NCI-H748 treated with DMSO at 0.1 percent for 48 hours (cell line): ENCODE data around the gene NLRP6.
A peak's percentile ranks its signal among the peaks of the same experiment; 100 is the strongest.
"Not testable (repeated sequence)": the region's sequence is repeated elsewhere in the genome, so short reads cannot be mapped to it uniquely, and the experiment has no call there.

ENCODE experiments used
- DNase-seq: peaks from one replicate; lab custom pipeline; 2025; lab: John Stamatoyannopoulos, UW

The NLRP6 gene

DNA sequence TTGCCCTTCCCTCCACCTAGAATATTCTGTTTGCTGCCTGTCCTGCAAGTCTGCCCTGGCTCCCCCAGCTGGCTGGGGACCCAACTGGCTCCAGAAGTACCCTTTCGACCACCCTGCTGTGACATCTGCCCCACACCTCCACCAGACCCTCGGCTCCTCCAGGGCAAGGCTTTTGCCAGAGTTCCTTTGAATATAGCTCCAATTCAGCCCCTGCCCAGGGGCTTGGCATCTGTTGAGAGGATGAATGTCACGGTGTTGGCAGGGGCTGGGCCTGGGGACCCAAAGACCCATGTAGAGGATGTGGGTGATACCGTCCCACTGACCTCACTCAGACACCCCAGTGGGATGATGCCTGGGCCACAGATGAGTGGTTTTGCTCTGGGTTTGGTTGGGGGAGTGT is 4.0 kb downstream of the NLRP6 start:
- DNase-seq = no peak

DNA sequence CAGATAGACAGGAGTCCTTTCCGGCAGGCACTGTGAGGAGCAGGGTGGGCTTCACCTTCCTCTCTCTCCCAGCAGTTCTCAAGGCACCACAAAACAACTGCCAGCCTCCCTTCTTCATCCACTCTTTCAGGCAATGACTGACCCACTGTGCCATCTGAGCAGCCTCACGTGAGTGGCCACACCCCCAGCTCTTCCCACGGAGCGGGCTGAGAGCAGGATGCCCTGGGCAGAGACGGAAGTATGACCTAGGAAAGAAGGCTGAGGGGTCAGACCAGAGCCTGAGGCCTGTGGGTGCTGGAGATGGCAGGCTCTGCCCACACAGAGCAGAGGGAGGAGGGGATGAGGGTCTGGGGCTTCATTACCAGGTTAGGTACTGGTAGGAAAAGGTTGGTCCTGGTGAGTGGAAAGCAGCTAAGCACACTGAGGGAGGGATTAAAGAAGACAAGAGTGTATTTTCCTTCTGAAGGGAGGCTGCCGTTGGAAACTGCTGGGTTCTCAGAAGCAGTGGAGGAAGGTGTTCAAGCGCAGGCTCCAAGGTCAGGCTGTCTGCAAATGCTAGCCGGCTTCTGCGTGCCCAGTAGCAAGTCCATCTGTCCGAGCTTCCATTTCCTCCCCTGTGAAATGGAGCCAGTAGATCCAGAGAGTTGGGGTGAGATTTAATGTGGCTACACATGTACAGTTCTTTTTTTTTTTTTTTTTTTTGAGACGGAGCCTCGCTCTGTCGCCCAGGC is 4.6 kb downstream of the NLRP6 start:
- no peak for DNase-seq

DNA sequence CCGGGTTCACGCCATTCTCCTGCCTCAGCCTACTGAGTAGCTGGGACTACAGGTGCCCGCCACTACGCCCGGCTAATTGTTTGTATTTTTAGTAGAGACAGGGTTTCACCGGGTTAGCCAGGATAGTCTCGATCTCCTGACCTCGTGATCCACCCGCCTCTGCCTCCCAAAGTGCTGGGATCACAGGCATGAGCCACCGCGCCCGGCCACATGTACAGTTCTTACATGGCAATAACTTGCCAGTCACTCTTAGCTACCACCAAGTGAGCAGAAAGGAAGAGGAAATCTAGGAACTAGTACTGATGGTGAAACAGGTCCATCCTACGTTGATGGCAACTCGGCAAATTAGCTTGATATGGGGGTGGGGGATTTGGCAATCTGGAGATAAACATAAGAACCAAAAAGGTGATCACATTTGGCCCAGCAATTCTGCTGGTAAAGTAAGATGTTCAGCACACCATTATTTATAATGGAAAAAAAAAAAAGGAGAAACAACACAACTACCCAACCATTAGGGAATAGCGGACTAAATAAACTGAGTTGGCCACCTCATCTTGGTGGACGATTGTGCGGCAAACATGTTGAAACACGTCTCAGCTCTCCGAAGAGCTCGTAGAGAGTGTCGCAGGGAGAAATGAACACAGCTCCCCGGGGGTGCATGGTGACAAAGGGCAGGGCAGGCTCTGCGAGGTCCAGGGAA is 5.3 kb downstream of the NLRP6 start:
- no peak for DNase-seq

DNA sequence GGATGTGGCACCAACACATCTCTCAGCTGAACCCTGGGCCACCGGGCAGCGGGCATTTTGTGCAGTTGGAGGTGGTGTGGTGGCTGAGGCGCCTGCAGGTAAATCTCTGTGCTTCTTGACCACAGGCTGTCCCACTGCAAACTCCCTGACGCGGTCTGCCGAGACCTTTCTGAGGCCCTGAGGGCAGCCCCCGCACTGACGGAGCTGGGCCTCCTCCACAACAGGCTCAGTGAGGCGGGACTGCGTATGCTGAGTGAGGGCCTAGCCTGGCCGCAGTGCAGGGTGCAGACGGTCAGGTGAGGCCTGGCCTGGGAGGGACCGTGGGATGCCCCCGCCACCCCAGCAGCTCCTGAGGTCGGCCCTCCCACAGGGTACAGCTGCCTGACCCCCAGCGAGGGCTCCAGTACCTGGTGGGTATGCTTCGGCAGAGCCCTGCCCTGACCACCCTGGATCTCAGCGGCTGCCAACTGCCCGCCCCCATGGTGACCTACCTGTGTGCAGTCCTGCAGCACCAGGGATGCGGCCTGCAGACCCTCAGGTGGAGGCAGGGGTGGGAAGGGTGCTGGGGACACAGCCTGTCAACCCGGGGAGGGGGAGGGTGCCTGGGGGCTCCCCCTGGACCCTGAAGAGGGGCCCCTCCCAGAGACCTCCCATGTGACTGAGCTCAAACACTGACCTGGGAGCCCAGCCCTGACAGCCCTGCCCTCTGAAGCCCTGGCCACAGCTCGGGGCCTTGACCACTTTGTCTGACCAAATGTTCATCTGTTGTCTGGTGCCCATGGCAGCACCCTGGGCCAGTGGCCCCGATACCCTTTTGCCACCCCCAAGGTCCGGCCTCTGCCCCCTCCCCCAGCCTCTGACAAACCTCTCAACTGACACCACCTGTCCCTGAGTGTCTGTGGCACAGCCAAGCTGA is 6.2 kb downstream of the NLRP6 start:
- no peak for DNase-seq

DNA sequence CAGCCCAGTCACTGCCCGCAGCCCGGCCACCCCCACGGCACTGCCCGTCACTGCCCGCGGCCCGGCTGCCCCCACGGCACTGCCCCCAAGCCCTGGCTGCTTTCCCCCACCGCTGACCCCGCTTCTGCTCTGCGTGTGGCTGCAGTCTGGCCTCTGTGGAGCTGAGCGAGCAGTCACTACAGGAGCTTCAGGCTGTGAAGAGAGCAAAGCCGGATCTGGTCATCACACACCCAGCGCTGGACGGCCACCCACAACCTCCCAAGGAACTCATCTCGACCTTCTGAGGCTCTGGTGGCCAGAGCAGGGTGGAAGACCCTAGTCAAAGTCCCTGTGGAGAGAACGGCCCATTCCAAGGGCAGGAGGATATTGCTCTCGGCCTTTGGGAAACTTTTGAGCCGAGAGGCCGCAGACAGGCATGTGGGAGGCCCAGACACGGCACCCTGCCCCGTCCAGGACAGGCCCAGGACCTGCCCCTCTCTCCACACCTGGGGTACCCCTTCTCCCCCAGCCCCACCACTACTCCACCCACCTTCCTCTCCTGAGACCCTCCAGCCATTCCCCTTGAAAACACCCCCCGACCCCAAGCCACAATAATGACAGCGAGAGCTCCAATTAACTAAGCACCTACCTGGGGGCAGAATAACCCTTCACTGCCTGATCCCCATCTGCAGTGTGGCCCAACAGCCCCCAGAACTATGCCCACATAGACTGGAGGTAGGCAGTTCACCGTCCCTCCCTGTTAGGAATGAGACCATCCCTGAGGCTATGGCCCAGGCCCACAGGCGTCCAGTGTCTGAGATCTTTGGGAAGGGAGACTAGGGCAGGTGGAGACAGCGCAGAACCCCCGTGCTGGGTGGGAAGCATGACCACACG is 7.0 kb downstream of the NLRP6 start:
- DNase-seq = no peak

DNA sequence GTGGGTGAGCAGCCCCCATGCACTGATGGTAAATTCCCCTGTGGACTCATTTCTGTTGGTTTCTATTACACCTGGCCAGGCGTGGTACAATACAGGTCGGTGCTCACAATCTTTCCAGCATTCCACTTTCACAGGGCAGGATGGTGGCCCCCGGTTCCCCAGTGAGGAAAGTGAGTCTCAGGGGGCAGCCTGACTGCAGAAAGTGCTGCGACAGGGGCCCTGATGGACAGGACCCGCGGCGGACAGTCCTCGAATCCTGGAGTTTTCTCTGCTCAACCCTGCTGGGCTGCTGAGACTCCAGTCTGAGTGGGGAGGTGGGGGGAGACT is 7.7 kb downstream of the NLRP6 start:
- no peak for DNase-seq

DNA sequence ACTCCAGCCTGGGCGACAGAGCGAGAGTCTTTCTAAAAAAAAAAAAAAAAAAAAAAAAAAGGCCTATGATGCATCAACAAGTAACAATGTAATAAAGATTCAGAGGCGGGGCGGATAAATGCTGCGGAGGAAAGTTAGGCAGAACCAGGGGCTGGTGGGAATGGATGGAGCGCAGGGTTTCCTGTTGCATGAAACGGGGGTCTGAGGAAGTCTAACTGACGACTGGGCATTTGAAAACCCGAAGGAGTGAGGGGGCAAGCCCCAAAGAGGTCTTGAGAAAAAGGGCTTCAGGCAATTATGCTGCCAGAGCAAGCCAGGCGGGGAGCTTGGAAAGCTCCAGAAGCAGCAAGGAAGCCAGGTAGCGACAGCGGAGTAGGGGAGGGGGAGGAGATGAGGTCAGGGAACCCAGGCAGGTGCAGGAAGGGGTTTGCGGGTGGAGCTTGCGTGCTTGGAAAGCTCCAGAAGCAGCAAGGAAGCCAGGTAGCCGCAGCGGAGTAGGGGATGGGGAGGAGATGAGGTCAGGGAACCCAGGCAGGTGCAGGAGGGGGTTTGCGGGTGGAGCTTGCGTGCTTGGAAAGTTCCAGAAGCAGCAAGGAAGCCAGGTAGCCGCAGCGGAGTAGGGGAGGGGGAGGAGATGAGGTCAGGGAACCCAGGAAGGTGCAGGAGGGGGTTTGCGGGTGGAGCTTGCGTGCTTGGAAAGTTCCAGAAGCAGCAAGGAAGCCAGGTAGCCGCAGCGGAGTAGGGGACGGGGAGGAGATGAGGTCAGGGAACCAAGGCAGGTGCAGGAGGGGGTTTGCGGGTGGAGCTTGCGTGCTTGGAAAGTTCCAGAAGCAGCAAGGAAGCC is 9.0 kb downstream of the NLRP6 start:
- DNase-seq = not testable (repeated sequence)

DNA sequence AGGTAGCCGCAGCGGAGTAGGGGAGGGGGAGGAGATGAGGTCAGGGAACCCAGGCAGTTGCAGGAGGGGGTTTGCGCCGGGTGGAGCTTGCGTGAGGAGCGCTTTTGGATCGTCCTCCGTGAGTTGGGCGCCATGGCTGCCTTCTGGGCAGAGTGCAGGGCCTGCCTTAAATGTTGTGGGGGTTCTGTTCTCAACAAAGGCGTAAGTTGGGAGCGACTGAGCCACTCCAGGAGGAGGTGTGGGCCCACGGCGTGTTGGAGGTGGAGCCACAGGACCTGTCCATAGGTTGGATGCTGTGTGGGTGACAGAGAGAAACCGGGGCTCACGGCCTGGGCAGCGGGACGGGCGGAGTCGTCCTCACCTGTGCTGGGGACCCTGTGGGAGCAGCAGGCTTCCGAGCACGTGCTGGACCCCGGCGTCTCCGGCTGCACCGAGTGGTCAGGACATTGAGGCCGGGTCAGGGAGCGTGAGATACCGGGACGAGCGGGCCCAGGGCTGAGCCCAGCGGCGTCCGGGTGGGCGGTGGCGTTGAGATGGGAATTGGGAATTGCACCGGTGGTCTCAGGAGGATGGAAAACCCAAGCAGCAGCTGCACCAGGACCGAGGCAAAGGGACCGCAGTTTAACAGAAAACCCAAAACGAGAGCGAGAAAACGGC is 9.7 kb downstream of the NLRP6 start:
- DNase-seq = no peak

DNA sequence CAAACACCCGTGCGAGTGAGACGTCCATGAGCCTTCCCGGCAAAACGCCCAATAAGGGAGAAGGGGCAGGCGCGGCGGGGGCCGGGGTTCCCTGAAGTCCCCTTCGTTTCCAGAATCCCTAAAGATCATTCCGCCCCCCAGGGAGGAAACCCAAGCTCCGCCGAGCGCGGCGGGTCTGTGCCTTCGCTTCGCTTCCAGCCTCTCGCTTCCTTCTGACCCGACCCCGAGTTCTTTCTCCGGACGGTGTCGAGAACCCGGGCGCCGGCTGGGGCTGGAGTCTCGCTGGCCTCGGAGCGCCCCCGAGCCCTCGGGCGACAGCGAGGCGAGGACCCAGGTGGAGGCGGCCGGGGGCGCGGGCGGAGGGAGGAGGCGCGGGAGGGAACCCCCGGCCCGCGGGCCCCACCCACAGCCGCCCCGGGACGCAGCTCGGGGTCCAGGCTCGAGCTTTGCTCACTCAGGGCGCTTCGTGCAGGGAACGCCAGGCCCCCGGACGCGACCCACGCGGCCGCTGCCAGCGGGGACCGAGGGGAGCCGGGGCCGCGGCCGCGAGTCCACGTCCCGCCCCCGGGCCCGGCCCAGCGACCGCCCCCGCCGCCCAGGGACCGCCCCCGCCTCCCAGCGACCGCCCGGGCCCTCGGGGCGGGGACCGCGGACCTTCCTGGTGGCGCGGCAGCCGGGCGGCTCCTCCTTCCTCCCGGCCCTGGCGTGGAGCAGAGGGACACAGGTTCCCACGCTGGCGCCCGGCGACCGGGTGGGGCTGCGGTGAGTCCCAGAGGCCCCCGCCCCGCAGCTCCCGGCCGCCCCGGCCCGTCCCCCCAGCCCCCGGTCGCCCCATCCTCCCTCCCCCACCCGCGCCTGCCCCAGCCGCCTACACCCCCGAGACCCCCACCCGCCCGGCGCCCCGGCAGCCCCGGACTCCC is 10.5 kb downstream of the NLRP6 start, which contains the start of gene PGGHG:
Gene PGGHG, plus strand, starts transcription at position 649 of the 920 bp plus-strand sequence. CDS start 691 bp downstream, outside the sequence.
- DNase-seq = peak; percentile 13

DNA sequence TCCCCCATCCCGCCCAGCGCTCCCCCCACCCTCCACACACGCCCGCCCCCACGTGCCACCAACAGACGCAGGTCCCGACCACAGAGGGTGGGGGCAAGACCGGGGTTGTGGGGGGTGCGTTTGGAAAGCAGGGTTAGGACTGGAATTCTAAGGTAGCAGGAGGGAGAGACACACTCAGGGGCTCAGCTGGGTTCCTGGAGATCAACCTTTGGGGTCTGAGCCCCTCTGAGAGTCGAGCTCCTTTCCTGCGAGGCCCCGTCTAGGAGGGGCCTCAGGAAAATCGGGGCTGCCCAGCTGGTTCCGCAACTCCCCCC is 11.1 kb downstream of the NLRP6 start:
- DNase-seq = no peak

DNA sequence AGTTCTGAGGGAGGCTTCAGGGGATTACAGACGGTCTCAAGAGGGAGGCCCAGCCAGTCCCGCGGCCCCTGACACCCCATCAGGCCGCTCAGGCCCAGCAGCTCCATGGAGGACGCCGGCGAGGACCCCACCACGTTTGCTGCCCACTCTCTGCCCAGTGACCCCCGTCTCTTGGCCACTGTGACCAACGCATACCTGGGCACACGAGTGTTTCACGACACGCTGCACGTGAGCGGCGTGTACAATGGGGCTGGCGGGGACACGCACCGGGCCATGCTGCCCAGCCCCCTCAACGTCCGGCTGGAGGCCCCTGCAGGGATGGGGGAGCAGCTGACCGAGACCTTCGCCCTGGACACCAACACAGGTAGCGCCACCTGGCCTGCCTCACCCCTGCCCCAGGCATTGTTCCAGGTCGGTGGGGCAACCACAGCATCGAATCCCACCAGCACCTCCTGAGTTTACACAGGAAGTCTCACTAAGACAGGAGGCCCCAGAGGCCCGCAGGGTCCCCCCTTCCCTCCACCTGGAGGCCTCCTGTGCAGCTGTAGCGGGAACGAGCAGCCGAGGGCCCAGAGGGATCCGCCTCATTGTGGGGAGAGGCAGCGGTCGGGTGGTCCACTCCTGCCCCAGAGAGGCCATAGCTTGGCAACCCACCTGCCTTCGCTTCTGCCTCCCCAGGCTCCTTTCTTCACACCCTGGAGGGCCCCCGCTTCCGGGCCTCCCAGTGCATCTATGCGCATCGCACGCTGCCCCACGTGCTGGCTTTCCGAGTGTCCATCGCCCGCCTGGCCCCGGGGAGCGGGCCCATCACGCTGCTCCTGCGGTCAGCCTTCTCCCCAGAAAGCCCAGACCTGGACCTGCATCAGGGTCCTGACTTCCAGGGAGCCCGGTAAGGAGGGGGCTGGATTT is 11.8 kb downstream of the NLRP6 start:
- no peak for DNase-seq

DNA sequence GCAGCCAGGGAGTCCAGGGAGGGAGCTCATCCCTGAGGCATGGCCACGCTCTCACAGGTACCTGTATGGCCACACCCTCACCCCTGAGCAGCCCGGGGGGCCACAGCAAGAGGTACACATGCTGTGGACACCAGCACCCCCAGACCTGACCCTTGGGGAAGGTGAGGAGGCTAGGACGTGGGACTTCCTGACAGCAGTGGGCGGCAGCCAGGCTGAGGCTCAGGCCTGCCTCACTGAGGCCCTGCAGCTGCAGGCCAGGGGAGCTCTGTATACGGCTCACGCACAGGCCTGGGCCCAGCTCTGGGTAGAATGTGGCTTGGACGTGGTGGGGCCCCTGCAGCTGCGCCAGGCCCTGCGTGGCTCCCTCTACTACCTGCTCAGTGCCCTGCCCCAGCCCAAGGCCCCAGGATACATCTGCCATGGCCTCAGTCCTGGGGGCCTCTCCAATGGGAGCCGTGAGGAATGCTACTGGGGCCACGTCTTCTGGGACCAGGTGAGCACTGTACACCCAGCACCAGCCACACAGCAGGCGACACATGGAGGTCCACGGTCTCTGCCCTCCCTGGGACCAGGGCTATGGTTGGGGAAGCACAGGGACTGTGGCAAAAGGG is 12.5 kb downstream of the NLRP6 start:
- no peak for DNase-seq

DNA sequence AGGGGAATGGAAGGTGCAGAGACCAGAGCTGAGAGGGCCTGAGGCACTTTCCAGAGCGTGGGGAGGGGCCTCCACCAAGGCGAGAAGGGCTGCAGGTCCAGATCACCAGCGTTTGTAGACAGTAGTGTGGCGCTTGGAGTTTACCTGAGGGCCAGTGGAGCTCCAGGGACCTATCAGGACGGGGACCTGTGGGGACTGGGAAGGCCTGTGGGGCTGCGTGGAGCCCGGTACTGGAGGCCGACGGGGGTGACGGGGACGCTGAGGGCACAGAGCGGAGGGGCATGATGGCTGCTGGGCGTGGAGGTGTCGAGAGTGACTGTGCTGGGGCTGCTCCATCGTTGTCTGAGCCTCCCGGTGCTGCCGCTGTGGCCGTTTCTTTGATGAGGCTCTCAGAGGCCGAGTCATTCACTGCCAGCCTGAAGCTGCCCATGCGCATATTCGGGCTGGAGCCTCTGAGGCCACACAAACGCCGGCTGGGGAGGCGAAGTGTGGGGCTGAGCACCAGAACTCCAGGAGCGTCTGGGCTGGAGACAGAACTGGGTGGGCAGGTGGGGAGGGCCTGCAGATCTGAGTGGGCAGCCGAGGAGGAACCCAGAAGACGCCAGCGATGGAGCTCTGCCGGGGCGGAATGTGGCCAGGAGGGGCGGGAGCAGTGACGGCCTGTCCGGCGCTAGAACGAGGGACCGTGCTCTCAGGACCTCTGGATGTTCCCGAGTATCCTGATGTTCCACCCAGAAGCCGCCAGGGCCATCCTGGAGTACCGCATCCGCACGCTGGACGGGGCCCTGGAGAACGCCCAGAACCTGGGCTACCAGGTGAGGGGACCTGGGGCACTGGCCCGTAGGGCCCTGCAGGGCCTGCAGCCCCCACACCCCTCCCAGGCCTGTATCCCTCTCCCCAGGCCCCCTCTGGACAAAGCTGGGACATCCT is 13.3 kb downstream of the NLRP6 start:
- no peak for DNase-seq

DNA sequence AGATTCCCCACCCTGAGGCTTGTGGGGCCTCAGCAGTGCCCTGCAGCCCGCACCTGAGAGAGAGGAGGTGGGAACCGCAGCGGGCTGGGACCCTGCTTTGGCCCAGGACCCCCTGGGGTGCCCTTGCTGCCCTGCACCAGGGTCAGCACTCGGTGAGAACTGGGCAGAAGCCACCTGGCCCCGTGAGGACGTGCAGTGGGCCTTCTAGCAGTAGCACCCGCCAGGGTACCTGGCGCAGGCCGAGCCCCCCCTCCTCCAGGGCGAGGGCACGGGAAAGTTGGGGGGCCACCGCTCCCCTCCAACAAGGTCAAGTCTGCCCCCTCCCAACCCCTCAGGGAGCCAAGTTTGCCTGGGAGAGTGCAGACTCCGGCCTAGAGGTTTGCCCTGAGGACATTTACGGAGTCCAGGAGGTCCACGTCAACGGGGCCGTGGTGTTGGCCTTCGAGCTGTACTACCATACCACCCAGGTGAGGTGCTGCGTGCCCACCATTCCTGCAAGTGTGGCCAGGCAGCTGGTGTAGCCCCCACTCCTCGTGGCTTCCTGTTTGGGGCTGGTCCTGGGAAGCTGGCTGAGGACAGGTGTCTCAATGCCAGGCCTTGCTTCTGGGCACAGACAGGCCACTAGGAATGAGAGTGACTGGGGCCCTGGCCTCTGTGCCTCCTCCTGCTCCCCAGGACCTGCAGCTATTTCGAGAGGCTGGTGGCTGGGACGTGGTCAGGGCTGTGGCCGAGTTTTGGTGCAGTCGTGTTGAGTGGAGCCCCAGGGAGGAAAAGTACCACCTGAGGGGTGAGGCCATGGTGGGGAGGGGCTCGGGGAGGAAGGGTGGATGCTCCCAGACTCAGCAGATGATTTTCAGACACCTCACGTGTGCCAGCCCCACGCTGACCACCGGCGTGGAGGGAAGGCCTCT is 14.3 kb downstream of the NLRP6 start:
- no peak for DNase-seq

DNA sequence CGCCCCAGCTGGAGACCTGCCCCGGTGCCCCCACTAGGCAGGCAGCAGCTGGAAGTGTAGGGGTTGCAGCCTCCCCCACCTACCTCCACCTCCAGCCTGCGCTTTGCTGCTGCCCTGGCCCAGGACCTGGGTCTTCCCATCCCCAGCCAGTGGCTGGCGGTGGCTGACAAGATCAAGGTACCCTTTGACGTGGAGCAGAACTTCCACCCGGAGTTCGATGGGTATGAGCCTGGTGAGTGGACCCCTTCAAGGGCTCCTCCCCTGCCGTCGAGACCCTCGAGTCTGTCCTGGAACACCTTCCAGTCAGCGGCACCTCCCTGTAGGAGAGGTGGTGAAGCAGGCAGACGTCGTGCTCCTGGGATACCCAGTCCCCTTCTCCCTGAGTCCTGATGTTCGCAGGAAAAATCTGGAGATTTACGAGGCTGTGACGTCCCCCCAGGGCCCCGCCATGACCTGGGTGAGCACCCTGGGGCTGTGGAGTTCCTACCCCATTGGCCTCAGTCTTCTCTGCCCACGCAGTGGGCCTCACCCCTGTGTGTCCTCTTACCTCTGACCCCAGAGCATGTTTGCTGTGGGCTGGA is 15.2 kb downstream of the NLRP6 start:
- DNase-seq = no peak
